Endothelial cell (in vitro differentiated cells): Measurements from ENCODE around the gene RGS7. TPM values are rescaled to one million over a fixed set of nuclear protein-coding genes. Genes with fewer than 3 reads are reported as not detected.
"Not testable (repeated sequence)": the region's sequence is repeated elsewhere in the genome, so short reads cannot be mapped to it uniquely, and the experiment has no call there.

Source experiments
- DNase-seq: peaks from one replicate; pipeline ENCODE4 v3.0.0; 2021; ENCODE audit warnings: low spot score
- H3K27ac Mint-ChIP-seq: one replicate; pipeline ENCODE4 v1.8.0; 2021; ENCODE audit warnings: mixed read lengths, inconsistent platforms; ENCODE audit not compliant: unreplicated experiment
- H3K27me3 Mint-ChIP-seq: one replicate; pipeline ENCODE4 v1.8.0; 2021; ENCODE audit warnings: mild to moderate bottlenecking, moderate library complexity, mixed read lengths, inconsistent platforms; ENCODE audit not compliant: unreplicated experiment
- H3K36me3 Mint-ChIP-seq: one replicate; pipeline ENCODE4 v1.8.0; 2021; ENCODE audit warnings: mild to moderate bottlenecking, low read depth, mixed read lengths, inconsistent platforms; ENCODE audit not compliant: unreplicated experiment
- H3K4me1 Mint-ChIP-seq: one replicate; pipeline ENCODE4 v1.8.0; 2021; ENCODE audit warnings: mild to moderate bottlenecking, mixed read lengths, inconsistent platforms; ENCODE audit not compliant: unreplicated experiment
- H3K4me3 Mint-ChIP-seq: one replicate; pipeline ENCODE4 v1.8.0; 2021; ENCODE audit warnings: mild to moderate bottlenecking, mixed read lengths, inconsistent platforms; ENCODE audit not compliant: unreplicated experiment
- H3K9me3 Mint-ChIP-seq: one replicate; pipeline ENCODE4 v1.8.0; 2021; ENCODE audit warnings: mixed read lengths, inconsistent platforms; ENCODE audit not compliant: unreplicated experiment
- total RNA-seq: library from RNA; stranded (reverse); fragmentation: NEBNext Ultra II Directional; extraction: Animal tissue kit (Norgen Biotek cat#: 25700); gene quantifications from one replicate; pipeline ENCODE4 v1.2.1, GENCODE V29; 2021; ENCODE audit not compliant: unreplicated experiment
- TF ChIP-seq, protein P1 (sequence below): fragments of 200-600 bp; sonication (generic); IDR thresholded peaks from one replicate; pipeline ENCODE4 v1.5.0; 2021; ENCODE audit warnings: antibody characterized with exemption; ENCODE audit not compliant: unreplicated experiment

RGS7 gene
- total RNA-seq, 1 donor from 2014 or later, result 1.4 TPM

DNA sequence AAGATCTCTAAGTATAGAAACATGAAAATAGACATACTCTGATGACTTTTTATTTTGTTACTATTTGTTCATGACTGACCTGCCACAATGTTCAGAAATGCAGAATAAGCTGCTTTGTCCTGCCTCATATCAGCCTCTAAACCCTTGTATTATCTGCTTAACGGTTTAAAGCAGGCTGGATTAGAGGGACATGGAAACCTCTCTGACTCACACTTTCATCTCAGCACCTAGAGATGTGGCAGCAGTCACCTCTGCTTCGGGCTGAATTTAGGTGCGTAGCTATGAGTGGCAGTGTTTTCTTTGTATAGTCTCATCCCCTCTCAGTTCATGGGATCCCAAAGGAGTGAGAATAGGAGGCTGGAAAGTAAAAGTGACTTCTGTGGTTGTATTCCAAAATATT is 255.4 kb downstream of the RGS7 start:
- Mint-ChIP-seq H3K27me3 (no peaks in the 10 kb centered on the region), H3K27ac (no peak overlapping the region)
- TF ChIP-seq, protein P1, sequence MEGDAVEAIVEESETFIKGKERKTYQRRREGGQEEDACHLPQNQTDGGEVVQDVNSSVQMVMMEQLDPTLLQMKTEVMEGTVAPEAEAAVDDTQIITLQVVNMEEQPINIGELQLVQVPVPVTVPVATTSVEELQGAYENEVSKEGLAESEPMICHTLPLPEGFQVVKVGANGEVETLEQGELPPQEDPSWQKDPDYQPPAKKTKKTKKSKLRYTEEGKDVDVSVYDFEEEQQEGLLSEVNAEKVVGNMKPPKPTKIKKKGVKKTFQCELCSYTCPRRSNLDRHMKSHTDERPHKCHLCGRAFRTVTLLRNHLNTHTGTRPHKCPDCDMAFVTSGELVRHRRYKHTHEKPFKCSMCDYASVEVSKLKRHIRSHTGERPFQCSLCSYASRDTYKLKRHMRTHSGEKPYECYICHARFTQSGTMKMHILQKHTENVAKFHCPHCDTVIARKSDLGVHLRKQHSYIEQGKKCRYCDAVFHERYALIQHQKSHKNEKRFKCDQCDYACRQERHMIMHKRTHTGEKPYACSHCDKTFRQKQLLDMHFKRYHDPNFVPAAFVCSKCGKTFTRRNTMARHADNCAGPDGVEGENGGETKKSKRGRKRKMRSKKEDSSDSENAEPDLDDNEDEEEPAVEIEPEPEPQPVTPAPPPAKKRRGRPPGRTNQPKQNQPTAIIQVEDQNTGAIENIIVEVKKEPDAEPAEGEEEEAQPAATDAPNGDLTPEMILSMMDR, result no peak

DNA sequence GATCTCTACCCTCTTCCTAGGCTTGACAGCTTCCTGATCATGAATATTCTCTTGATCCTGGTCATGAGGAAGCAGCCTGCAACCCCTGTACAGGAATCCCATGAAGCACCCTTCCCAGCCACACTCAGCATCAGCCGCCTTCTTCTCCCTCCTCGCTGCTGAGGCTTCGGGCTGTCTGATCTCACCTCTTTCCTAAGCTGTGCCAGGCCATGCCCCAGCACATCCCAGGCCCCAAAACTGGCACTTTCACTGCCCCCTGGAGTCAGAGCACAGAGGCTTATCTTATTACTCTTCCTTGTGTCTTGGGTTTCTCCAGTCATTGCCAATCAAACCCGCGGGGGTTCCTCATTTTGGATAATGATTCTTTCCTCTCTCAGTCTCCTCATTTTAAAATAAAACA is 259.5 kb downstream of the RGS7 start:
- Mint-ChIP-seq H3K4me1 (no peaks in the 10 kb centered on the region), H3K36me3 (no peaks in the 10 kb centered on the region), H3K9me3 (no peaks in the 10 kb centered on the region), H3K27ac (no peak overlapping the region), H3K4me3 (no peak overlapping the region), H3K27me3 (peaks cover 2% of the 10 kb centered on the region)
- no peak for DNase-seq
- TF ChIP-seq, protein P1, result no peak

More for the DNA sequence above, 255.4 kb downstream of the RGS7 start:
- Mint-ChIP-seq H3K4me3 (no peak overlapping the region), H3K9me3 (no peaks in the 10 kb centered on the region), H3K36me3 (no peaks in the 10 kb centered on the region), H3K4me1 (no peaks in the 10 kb centered on the region)
- no peak for DNase-seq

DNA sequence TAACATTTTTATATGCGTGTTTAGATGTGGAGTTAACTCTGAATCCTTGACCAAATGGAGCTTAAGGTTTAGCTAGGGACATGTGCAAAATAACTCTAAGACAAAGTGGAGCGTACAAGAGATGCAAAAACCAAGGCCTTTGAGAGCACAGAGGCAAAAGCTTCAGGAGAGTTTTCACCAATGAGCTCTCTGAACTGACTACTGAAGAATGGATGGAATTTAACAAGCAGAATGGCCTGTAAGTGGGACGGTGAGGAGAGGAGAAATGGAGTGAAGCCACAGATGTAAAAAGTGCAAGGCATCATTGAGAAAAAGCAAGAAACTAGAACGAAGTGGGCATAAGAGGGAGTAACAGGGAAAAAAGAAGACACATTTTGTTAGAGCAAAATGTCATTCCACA is 260.0 kb downstream of the RGS7 start:
- no peak for DNase-seq
- no peaks in the 10 kb centered on the region for H3K4me1 Mint-ChIP-seq
- H3K27me3 Mint-ChIP-seq, result peaks cover 2% of the 10 kb centered on the region
- H3K9me3 Mint-ChIP-seq, result no peaks in the 10 kb centered on the region
- no peaks in the 10 kb centered on the region for H3K36me3 Mint-ChIP-seq
- H3K4me3 Mint-ChIP-seq, result no peak overlapping the region
- TF ChIP-seq, protein P1, result no peak
- no peak overlapping the region for H3K27ac Mint-ChIP-seq

DNA sequence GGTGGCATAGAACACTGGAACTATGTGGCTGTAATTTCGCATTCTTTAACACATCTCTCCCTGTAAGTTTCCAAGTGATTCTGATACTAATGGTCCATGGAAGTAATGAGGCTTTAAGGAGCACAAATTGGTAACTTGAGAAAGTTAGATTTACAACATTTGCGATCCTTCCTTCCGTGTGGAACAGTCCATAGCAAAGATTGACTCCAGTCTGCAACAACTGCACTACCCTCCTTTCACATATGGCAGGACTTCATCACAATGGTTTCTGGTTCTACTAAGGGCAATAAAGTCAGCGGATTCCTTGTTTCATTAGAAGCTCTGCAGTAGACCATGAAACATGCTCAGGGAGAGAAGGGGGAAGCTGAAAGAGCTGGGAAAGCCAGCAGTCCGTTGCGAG is 261.2 kb downstream of the RGS7 start:
- no peak for DNase-seq
- no peaks in the 10 kb centered on the region for H3K4me1 Mint-ChIP-seq
- H3K4me3 Mint-ChIP-seq, result no peak overlapping the region
- peaks cover 2% of the 10 kb centered on the region for H3K27me3 Mint-ChIP-seq
- no peaks in the 10 kb centered on the region for H3K9me3 Mint-ChIP-seq
- no peak overlapping the region for H3K27ac Mint-ChIP-seq
- H3K36me3 Mint-ChIP-seq, result no peaks in the 10 kb centered on the region
- TF ChIP-seq, protein P1, result no peak

DNA sequence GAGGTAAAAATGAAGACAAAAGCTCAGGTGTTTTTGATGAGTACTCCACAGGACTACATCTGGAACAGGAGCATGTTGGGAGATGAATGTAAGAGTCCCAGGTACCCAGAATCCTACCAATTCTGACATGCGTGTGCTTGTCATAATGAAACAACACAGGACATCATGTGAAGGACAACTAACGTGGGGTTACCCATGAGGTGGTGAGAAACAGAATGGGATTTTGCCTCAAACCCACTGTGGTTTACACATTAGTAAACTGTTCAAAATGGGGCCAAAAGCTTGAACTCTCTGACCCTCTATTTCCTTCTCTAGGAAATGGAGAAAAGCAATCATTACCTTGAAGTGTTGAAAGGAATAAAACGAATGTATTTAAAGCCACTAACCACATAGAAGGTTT is 266.2 kb downstream of the RGS7 start:
- no peaks in the 10 kb centered on the region for H3K36me3 Mint-ChIP-seq
- H3K4me1 Mint-ChIP-seq, result no peaks in the 10 kb centered on the region
- H3K4me3 Mint-ChIP-seq, result no peak overlapping the region
- peaks cover 2% of the 10 kb centered on the region for H3K27me3 Mint-ChIP-seq
- no peaks in the 10 kb centered on the region for H3K9me3 Mint-ChIP-seq
- H3K27ac Mint-ChIP-seq, result no peak overlapping the region
- TF ChIP-seq, protein P1, result no peak
- DNase-seq, result no peak

DNA sequence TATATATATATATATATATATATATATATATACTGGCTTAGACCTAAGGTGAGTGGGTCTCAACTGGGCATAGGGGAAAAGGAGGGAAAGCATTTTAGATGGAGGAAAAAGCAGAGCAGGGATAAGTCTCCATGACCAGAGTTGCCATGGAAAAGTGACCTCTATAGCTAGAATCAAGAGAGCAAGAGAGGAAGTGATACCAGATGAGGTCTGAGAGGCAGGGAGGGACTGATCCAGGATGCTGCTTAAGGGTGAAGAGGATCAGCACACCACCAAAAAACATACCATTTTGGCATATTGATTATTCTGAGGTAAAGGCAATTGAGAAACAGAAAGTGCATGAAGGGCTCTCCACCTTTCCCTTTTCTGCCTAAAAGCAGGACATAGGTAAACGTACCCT is 267.9 kb downstream of the RGS7 start:
- not testable (repeated sequence) for H3K27me3 Mint-ChIP-seq, H3K36me3 Mint-ChIP-seq, H3K4me3 Mint-ChIP-seq, H3K4me1 Mint-ChIP-seq, H3K9me3 Mint-ChIP-seq, H3K27ac Mint-ChIP-seq, DNase-seq

DNA sequence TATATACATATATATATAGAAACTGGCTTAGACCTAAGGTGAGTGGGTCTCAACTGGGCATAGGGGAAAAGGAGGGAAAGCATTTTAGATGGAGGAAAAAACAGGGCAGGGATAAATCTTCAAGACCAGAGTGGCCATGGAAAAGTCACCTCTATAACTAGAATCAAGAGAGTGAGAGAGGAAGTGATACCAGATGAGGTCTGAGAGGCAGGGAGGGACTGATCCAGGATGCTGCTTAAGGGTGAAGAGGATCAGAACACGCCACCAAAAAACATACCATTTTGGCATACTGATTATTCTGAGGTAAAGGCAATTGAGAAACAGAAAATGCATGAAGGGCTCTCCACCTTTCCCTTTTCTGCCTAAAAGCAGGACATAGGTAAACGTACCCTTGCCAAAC is 268.9 kb downstream of the RGS7 start:
- not testable (repeated sequence) for H3K27ac Mint-ChIP-seq, H3K9me3 Mint-ChIP-seq, DNase-seq, H3K27me3 Mint-ChIP-seq, H3K4me3 Mint-ChIP-seq, H3K36me3 Mint-ChIP-seq, H3K4me1 Mint-ChIP-seq
